ENCODE measurements around the gene ZC3H6.

Gene ZC3H6

GRCh38 chr2:112296407-112296806, 21.0 kb downstream of the ZC3H6 start:
- TF ChIP-seq, protein P1, sequence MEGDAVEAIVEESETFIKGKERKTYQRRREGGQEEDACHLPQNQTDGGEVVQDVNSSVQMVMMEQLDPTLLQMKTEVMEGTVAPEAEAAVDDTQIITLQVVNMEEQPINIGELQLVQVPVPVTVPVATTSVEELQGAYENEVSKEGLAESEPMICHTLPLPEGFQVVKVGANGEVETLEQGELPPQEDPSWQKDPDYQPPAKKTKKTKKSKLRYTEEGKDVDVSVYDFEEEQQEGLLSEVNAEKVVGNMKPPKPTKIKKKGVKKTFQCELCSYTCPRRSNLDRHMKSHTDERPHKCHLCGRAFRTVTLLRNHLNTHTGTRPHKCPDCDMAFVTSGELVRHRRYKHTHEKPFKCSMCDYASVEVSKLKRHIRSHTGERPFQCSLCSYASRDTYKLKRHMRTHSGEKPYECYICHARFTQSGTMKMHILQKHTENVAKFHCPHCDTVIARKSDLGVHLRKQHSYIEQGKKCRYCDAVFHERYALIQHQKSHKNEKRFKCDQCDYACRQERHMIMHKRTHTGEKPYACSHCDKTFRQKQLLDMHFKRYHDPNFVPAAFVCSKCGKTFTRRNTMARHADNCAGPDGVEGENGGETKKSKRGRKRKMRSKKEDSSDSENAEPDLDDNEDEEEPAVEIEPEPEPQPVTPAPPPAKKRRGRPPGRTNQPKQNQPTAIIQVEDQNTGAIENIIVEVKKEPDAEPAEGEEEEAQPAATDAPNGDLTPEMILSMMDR (IDR thresholded peaks at IDR 0.05): no peak
- no peak for TF ChIP-seq ZFX (IDR thresholded peaks at IDR 0.05; ENCODE audit: borderline replicate concordance)
- no peak overlapping the region for H3K27ac ChIP-seq

DNA sequence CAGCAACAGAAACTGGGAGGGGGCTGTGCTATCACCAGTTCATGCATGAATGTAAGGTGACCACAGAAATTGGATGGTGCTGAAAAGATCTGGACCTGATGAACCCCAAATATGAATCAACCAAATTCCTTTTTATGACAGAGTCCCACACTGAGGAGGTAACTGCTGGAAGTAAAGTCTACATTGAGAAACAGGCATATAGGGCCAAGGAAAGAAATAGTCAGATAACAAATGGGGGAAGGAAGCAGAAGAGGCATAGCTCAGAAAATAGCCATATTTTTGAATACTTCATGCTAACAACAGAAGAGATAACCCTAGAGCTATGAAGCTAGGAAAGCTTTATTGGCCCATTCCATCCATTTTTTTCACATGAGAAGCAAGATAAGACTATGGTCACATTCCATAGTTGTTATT, 25.8 kb downstream of the ZC3H6 start:
- no peak for TF ChIP-seq ZFX (IDR thresholded peaks at IDR 0.05; ENCODE audit: borderline replicate concordance)
- TF ChIP-seq, protein P1 (IDR thresholded peaks at IDR 0.05): no peak

DNA sequence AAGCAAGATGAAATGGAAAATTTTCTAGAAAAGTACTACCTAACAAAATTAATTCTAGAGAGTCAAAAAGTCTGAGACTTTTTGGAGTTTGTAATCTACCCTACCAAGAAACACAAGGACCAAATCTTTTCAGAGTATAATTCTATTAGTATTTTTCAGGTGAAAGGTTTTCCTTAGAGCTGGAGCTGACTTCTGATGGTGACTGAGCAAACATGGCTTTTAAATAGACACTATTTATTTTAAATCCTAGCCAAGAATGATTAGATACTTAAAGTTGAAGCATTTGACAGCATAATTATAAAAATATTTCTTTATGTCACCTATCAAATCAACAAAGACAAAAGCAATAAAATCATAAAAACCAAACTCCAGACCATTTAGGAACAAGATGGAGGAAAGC, 26.6 kb downstream of the ZC3H6 start:
- H3K27ac ChIP-seq: no peak overlapping the region

More for the DNA sequence above, 25.8 kb downstream of the ZC3H6 start:
- no peak overlapping the region for H3K27ac ChIP-seq

GRCh38 chr2:112304298-112304941, 29.0 kb downstream of the ZC3H6 start:
- no peak overlapping the region for H3K27ac ChIP-seq
- TF ChIP-seq, protein P1 (IDR thresholded peaks at IDR 0.05): no peak
- no peak for TF ChIP-seq ZFX (IDR thresholded peaks at IDR 0.05; ENCODE audit: borderline replicate concordance)

More for the DNA sequence above, 26.6 kb downstream of the ZC3H6 start:
- no peak for TF ChIP-seq ZFX (IDR thresholded peaks at IDR 0.05; ENCODE audit: borderline replicate concordance)
- TF ChIP-seq, protein P1 (IDR thresholded peaks at IDR 0.05): no peak

DNA sequence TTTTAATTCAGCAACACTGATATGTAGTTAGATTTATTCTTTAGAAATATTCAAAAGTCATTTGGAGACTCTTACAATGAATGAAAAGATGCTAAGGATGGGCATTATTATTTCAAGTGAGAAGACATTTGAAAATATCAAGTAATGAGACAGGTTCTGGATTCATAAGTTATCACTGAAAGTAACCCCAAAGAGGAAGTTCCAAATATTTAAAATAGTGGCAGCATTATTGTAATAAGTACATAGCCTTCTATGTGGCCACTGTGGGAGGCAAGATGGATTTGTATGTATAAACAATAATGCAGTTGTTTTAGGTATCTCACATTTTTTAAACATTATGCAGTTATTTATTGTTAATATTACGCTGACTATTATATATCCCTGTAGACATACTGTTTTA, 29.7 kb downstream of the ZC3H6 start:
- H3K27ac ChIP-seq: no peak overlapping the region
- TF ChIP-seq ZFX (IDR thresholded peaks at IDR 0.05; ENCODE audit: borderline replicate concordance): no peak
- TF ChIP-seq, protein P1 (IDR thresholded peaks at IDR 0.05): no peak

GRCh38 chr2:112310906-112311305, 35.5 kb downstream of the ZC3H6 start:
- no peak for TF ChIP-seq ZFX (IDR thresholded peaks at IDR 0.05; ENCODE audit: borderline replicate concordance)
- TF ChIP-seq, protein P1 (IDR thresholded peaks at IDR 0.05): no peak
- no peak overlapping the region for H3K27ac ChIP-seq

GRCh38 chr2:112311932-112312331, 36.5 kb downstream of the ZC3H6 start:
- H3K27ac ChIP-seq: no peak overlapping the region
- TF ChIP-seq ZFX (IDR thresholded peaks at IDR 0.05; ENCODE audit: borderline replicate concordance): no peak
- TF ChIP-seq, protein P1 (IDR thresholded peaks at IDR 0.05): no peak

Measured in 22Rv1 (cell line).